H9 (cell line): Measurements from ENCODE around the gene PLEKHA5. TPM values are rescaled to one million over a fixed set of nuclear protein-coding genes. Genes with fewer than 3 reads are reported as not detected.

Experiments used
- DNase-seq: peaks from one replicate; pipeline ENCODE4 v3.0.0-alpha.2; 2017
- H2AFZ ChIP-seq: one replicate; pipeline ENCODE4 v1.6.1; 2013; ENCODE audit warnings: mild to moderate bottlenecking, low read length, control low read depth, moderate library complexity
- H2AK5ac ChIP-seq: 2 replicates; pipeline ENCODE4 v1.6.1; 2013; ENCODE audit warnings: low read length, control low read depth, mixed read lengths; ENCODE audit not compliant: insufficient read length
- H2BK120ac ChIP-seq: one replicate; pipeline ENCODE4 v1.6.1; 2013; ENCODE audit warnings: low read depth, mild to moderate bottlenecking, low read length, control low read depth, inconsistent platforms; ENCODE audit not compliant: poor library complexity, severe bottlenecking
- H2BK12ac ChIP-seq: 2 replicates; pipeline ENCODE4 v1.6.1; 2013; ENCODE audit warnings: low read length, control low read depth, mixed read lengths, low read depth; ENCODE audit not compliant: insufficient read length
- H2BK15ac ChIP-seq: 2 replicates; pipeline ENCODE4 v1.6.1; 2013; ENCODE audit warnings: low read depth, low read length, control low read depth
- H2BK20ac ChIP-seq: one replicate; pipeline ENCODE4 v1.6.1; 2013; ENCODE audit warnings: low read depth, mild to moderate bottlenecking, low read length, control low read depth, inconsistent platforms; ENCODE audit not compliant: poor library complexity, severe bottlenecking
- H2BK5ac ChIP-seq: 2 replicates; pipeline ENCODE4 v1.6.1; 2013; ENCODE audit warnings: low read length, control low read depth, mixed read lengths; ENCODE audit not compliant: insufficient read length
- H3K14ac ChIP-seq: 2 replicates; pipeline ENCODE4 v1.6.1; 2013; ENCODE audit warnings: low read length, control low read depth; ENCODE audit not compliant: insufficient read depth
- H3K18ac ChIP-seq: 2 replicates; pipeline ENCODE4 v1.6.1; 2013; ENCODE audit warnings: low read depth, mild to moderate bottlenecking, mixed read lengths, low read length, control low read depth; ENCODE audit not compliant: insufficient read length
- H3K23ac ChIP-seq: 2 replicates; pipeline ENCODE4 v1.6.1; 2013; ENCODE audit warnings: low read length, control low read depth, mixed read lengths, low read depth; ENCODE audit not compliant: insufficient read length
- H3K23me2 ChIP-seq: 2 replicates; pipeline ENCODE4 v1.6.1; 2013; ENCODE audit warnings: low read depth, mild to moderate bottlenecking, mixed read lengths, low read length, control low read depth; ENCODE audit not compliant: insufficient read length, poor library complexity, severe bottlenecking
- H3K27ac ChIP-seq: 2 replicates; pipeline ENCODE4 v1.5.1; 2013; ENCODE audit warnings: low read length, control low read depth, mixed read lengths, low read depth; ENCODE audit not compliant: insufficient read length
- H3K27me3 ChIP-seq: 2 replicates; pipeline ENCODE4 v1.6.1; 2013; ENCODE audit warnings: low read length, control low read depth, inconsistent platforms; ENCODE audit not compliant: insufficient read depth
- H3K4ac ChIP-seq: 2 replicates; pipeline ENCODE4 v1.6.1; 2013; ENCODE audit warnings: low read depth, mild to moderate bottlenecking, control low read depth, inconsistent platforms, low read length, moderate library complexity
- H3K4me1 ChIP-seq: 2 replicates; pipeline ENCODE4 v1.6.1; 2013; ENCODE audit warnings: low read length, control low read depth, inconsistent platforms; ENCODE audit not compliant: insufficient read depth
- H3K4me2 ChIP-seq: 2 replicates; pipeline ENCODE4 v1.6.1; 2013; ENCODE audit warnings: low read length, control low read depth, mixed read lengths; ENCODE audit not compliant: insufficient read length, insufficient read depth
- H3K56ac ChIP-seq: 2 replicates; pipeline ENCODE4 v1.6.1; 2013; ENCODE audit warnings: low read depth, mild to moderate bottlenecking, mixed read lengths, low read length, control low read depth; ENCODE audit not compliant: insufficient read length
- H3K79me1 ChIP-seq: 2 replicates; pipeline ENCODE4 v1.6.1; 2013; ENCODE audit warnings: low read depth, mild to moderate bottlenecking, moderate library complexity, low read length, control low read depth, inconsistent platforms; ENCODE audit not compliant: insufficient read depth, poor library complexity, severe bottlenecking
- H3K79me2 ChIP-seq: 2 replicates; pipeline ENCODE4 v1.6.1; 2013; ENCODE audit warnings: low read length, control low read depth, inconsistent platforms; ENCODE audit not compliant: insufficient read depth
- H3K9ac ChIP-seq: 2 replicates; pipeline ENCODE4 v1.6.1; 2013; ENCODE audit warnings: low read length, control low read depth, mixed read lengths; ENCODE audit not compliant: insufficient read length; ENCODE audit errors: extremely low read depth
- H3K9me3 ChIP-seq: one replicate; pipeline ENCODE4 v1.6.1; 2013; ENCODE audit warnings: low read depth, low read length, inconsistent platforms; ENCODE audit not compliant: control insufficient read depth
- H3T11ph ChIP-seq: one replicate; pipeline ENCODE4 v1.6.1; 2013; ENCODE audit warnings: mild to moderate bottlenecking, low read length, control low read depth, inconsistent platforms
- H4K20me1 ChIP-seq: one replicate; pipeline ENCODE4 v1.6.1; 2013; ENCODE audit not compliant: control insufficient read depth, insufficient read length, insufficient read depth
- H4K5ac ChIP-seq: 2 replicates; pipeline ENCODE4 v1.6.1; 2013; ENCODE audit warnings: low read depth, mild to moderate bottlenecking, mixed read lengths, low read length, control low read depth; ENCODE audit not compliant: insufficient read length
- H4K8ac ChIP-seq: replicated peaks from 2 replicates; pipeline ENCODE4 v1.6.1; 2013; ENCODE audit warnings: low read length, control low read depth, mixed read lengths, low read depth; ENCODE audit not compliant: insufficient read length
- H4K91ac ChIP-seq: 2 replicates; pipeline ENCODE4 v1.6.1; 2013; ENCODE audit warnings: low read depth, mild to moderate bottlenecking, moderate library complexity, mixed read lengths, low read length, control low read depth; ENCODE audit not compliant: insufficient read length
- H3K27ac Mint-ChIP-seq, 3 experiments: 2 replicates in 2 of 3; 3 replicates in 1 of 3; pipeline ENCODE4 v1.8.0; 2020 to 2021; ENCODE audit warnings: mixed read lengths in 3 of 3, mild to moderate bottlenecking in 1 of 3, moderate library complexity in 1 of 3
- H3K27me3 Mint-ChIP-seq: 2 replicates; pipeline ENCODE4 v1.8.0; 2021; ENCODE audit warnings: low read depth, mild to moderate bottlenecking, moderate library complexity, mixed read lengths
- H3K36me3 Mint-ChIP-seq, 3 experiments: 2 replicates in 2 of 3; 3 replicates in 1 of 3; pipeline ENCODE4 v1.8.0; 2020 to 2021; ENCODE audit warnings: low read depth in 3 of 3, mixed read lengths in 3 of 3; ENCODE audit not compliant: insufficient read depth in 1 of 3
- H3K4me1 Mint-ChIP-seq, 2 experiments: 2 replicates each; pipeline ENCODE4 v1.8.0; 2020; ENCODE audit warnings: mixed read lengths in 2 of 2
- H3K4me3 Mint-ChIP-seq, 2 experiments: 2 replicates in 1 of 2; 3 replicates in 1 of 2; pipeline ENCODE4 v1.8.0; 2020 to 2021; ENCODE audit warnings: mild to moderate bottlenecking in 2 of 2, mixed read lengths in 2 of 2, moderate library complexity in 1 of 2
- H3K9me3 Mint-ChIP-seq, 2 experiments: 2 replicates in 1 of 2; 3 replicates in 1 of 2; pipeline ENCODE4 v1.8.0; 2020; ENCODE audit warnings: mild to moderate bottlenecking in 2 of 2, mixed read lengths in 2 of 2, moderate library complexity in 1 of 2
- WGBS: extraction: QIAGEN DNeasy Blood & Tissue Kit; methylation state at CpG from one replicate; pipeline ENCODE4 v1.1.7; 2013; ENCODE audit warnings: missing lambda C conversion rate, low lambda C conversion rate, mixed read lengths; ENCODE audit not compliant: insufficient read length; ENCODE audit errors: extremely low coverage; 5-methylcytosine and 5-hydroxymethylcytosine counted together
- total RNA-seq: library from RNA; stranded (reverse); gene quantifications from 2 replicates; pipeline ENCODE4 v1.2.1, GENCODE V29; 2021
- TF ChIP-seq, protein P1 (sequence below): fragments of 200-600 bp; sonication (generic); conservative IDR thresholded peaks from 3 replicates; pipeline ENCODE4 v1.8.0; 2021; ENCODE audit warnings: antibody characterized with exemption, mild to moderate bottlenecking

The PLEKHA5 gene
- total RNA-seq, 1 experiment from 2014 or later: 86.7 TPM

DNA sequence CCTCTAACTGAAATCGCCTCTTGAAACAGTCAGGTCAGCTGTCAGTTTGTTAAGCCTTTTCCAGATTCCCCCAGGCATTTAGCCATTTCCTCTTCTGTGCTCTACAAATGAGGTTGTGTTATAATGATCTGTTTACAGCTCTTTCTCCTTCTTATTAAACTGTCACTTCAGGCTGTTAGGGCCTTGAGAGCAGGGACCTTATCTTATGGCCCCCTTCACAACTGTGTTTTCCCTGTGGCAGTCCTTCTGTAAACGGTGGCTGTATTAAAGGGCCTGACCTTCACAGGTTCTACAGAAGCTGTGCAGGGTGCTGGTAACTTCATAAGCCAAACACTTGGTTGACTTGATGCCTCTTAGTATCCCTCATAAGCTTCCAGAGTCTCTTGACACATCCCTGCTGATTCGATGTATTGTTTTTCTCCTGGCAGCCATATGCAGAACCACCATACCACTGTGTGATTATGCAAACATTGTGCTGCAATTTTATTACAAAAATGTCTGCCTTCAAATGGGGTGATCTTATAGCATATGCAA, 104.7 kb downstream of the PLEKHA5 start:
- Mint-ChIP-seq H3K36me3 (peaks cover 12 to 18% (median 15%) of the 10 kb centered on the region in 3 experiments), H3K4me3 (no peak overlapping the region), H3K4me1 (peaks cover 37 to 43% of the 10 kb centered on the region in 2 experiments), H3K9me3 (peaks cover 9 to 10% of the 10 kb centered on the region in 2 experiments), H3K27me3 (no peaks in the 10 kb centered on the region), H3K27ac (peak overlapping the region; percentile 27 to 96 (median 76); a peak in 4 of 7 replicates)
- Histone ChIP-seq H2BK20ac (no peak overlapping the region), H3K9me3 (no peaks in the 10 kb centered on the region), H3K27me3 (no peaks in the 10 kb centered on the region), H2AFZ (no peak overlapping the region), H3T11ph (no peak overlapping the region), H2BK5ac (no peak overlapping the region), H3K27ac (no peak overlapping the region), H3K4me2 (no peak overlapping the region), H2BK12ac (no peak overlapping the region), H3K79me1 (peaks cover 4% of the 10 kb centered on the region), H3K4ac (no peak overlapping the region), H3K4me1 (peaks cover 11% of the 10 kb centered on the region; the same call in 1 of the 2 replicates), H2BK120ac (no peak overlapping the region), H4K91ac (no peak overlapping the region), H2AK5ac (no peak overlapping the region), H4K5ac (no peak overlapping the region), H3K9ac (no peak overlapping the region), H2BK15ac (no peak overlapping the region), H3K14ac (no peak overlapping the region), H3K56ac (no peak overlapping the region), H3K23ac (no peak overlapping the region), H3K79me2 (peaks cover 5% of the 10 kb centered on the region; the same call in 1 of the 2 replicates), H3K18ac (no peak overlapping the region), H4K20me1 (no peaks in the 10 kb centered on the region), H3K23me2 (no peaks in the 10 kb centered on the region), H4K8ac (no peak overlapping the region)
- TF ChIP-seq, protein P1, sequence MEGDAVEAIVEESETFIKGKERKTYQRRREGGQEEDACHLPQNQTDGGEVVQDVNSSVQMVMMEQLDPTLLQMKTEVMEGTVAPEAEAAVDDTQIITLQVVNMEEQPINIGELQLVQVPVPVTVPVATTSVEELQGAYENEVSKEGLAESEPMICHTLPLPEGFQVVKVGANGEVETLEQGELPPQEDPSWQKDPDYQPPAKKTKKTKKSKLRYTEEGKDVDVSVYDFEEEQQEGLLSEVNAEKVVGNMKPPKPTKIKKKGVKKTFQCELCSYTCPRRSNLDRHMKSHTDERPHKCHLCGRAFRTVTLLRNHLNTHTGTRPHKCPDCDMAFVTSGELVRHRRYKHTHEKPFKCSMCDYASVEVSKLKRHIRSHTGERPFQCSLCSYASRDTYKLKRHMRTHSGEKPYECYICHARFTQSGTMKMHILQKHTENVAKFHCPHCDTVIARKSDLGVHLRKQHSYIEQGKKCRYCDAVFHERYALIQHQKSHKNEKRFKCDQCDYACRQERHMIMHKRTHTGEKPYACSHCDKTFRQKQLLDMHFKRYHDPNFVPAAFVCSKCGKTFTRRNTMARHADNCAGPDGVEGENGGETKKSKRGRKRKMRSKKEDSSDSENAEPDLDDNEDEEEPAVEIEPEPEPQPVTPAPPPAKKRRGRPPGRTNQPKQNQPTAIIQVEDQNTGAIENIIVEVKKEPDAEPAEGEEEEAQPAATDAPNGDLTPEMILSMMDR: no peak
- no peak for DNase-seq
- WGBS: no CpG with 5 or more reads among the region's 3 CpGs
